ENCODE data around the gene IQCE. TPM values are rescaled to one million over a fixed set of nuclear protein-coding genes. Genes with fewer than 3 reads are reported as not detected.

The IQCE gene
- total and polyA plus RNA-seq, 10 of the 15 experiments (the other 5 are each of a cell fraction or from before 2014, with no cell fraction given), result 0.37 to 8.1 (median 3.7) TPM

DNA sequence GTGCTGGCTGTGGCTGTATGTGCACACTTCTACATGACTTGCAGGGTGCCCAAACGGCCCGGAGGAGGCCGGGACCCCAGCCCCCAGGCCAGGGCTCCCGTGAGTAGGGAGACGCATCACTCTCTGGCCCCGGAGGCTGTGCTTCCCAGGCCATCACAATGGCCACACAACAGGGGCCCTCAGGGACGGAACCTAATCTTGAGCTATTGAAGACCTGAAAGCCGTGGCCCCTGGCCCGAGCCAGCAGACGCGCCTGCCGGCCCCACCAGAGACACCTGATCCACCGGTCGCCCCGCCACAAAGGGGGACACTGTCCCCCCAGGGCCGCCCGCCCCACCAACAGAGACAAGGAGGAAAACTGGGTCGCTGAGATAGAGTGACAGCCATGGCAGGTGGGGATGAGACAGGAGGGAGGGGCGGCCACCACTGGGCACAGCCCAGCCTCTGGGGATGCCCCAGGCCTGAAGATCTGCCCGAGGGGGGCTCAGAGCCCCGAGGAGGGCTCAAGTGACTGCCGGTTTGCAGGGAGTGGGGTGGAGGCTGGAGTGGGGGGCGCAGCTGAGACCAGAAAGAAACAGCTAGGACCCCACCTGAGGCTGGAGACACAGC, 49.4 kb upstream of the IQCE start (continued):
- TF ChIP-seq, protein P1, sequence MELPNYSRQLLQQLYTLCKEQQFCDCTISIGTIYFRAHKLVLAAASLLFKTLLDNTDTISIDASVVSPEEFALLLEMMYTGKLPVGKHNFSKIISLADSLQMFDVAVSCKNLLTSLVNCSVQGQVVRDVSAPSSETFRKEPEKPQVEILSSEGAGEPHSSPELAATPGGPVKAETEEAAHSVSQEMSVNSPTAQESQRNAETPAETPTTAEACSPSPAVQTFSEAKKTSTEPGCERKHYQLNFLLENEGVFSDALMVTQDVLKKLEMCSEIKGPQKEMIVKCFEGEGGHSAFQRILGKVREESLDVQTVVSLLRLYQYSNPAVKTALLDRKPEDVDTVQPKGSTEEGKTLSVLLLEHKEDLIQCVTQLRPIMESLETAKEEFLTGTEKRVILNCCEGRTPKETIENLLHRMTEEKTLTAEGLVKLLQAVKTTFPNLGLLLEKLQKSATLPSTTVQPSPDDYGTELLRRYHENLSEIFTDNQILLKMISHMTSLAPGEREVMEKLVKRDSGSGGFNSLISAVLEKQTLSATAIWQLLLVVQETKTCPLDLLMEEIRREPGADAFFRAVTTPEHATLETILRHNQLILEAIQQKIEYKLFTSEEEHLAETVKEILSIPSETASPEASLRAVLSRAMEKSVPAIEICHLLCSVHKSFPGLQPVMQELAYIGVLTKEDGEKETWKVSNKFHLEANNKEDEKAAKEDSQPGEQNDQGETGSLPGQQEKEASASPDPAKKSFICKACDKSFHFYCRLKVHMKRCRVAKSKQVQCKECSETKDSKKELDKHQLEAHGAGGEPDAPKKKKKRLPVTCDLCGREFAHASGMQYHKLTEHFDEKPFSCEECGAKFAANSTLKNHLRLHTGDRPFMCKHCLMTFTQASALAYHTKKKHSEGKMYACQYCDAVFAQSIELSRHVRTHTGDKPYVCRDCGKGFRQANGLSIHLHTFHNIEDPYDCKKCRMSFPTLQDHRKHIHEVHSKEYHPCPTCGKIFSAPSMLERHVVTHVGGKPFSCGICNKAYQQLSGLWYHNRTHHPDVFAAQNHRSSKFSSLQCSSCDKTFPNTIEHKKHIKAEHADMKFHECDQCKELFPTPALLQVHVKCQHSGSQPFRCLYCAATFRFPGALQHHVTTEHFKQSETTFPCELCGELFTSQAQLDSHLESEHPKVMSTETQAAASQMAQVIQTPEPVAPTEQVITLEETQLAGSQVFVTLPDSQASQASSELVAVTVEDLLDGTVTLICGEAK (IDR thresholded peaks at IDR 0.05; ENCODE audit: borderline replicate concordance), result no peak
- TF ChIP-seq GABPA (IDR thresholded peaks at IDR 0.05; ENCODE audit: low read depth) (no peak), EZH2 (IDR thresholded peaks at IDR 0.05; ENCODE audit: borderline replicate concordance, control insufficient read depth, low read depth, low read length) (no peak), IRF3 (IDR thresholded peaks at IDR 0.05) (no peak), TARDBP (IDR thresholded peaks at IDR 0.05; ENCODE audit: borderline replicate concordance) (no peak)
